ENCODE measurements around the gene AMDHD2. TPM values are rescaled to one million over a fixed set of nuclear protein-coding genes. Genes with fewer than 3 reads are reported as not detected.
A peak's percentile ranks its signal among the peaks of the same experiment; 100 is the strongest.

The AMDHD2 gene
- total and polyA plus RNA-seq, 2 of the 13 experiments (the other 11 are each of a cell fraction or from before 2014, with no cell fraction given): 33.5 to 39.1 TPM

DNA sequence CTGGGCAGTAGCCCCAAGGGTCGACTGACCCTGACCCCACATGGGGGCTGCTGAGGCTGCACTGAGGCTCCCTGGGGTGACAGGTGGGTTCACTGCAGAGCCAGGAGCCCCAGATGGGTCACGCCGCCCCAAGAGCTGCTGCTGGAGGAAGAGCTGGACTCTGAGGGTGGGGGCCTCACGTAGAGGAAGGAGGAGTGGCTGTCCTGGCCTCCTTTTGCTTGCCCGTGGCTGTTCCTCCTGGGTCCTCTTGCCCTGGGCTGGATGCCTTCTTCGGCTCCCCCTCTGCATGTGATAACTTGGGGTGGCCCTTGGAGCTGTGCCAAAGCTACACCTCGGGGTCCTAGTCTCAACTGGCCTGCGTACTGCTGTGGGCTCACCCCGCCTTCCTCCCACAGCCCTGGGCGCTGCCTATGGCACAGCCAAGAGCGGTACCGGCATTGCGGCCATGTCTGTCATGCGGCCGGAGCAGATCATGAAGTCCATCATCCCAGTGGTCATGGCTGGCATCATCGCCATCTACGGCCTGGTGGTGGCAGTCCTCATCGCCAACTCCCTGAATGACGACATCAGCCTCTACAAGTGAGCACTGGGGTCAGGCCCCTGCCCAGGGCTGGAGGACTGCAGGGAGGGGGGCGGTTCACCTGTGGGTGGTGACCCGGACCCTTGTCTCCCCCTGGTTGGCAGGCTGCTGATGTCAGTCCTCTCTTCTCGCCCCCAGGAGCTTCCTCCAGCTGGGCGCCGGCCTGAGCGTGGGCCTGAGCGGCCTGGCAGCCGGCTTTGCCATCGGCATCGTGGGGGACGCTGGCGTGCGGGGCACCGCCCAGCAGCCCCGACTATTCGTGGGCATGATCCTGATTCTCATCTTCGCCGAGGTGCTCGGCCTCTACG lies 1.1 kb upstream of the AMDHD2 start:
- Histone ChIP-seq H3K27me3 (ENCODE audit: control insufficient read depth in 1 of 2, insufficient read depth in 2 of 2, low read length in 2 of 2) (no peaks in the 10 kb centered on the region; a peak in 1 of 5 replicates), H3K4me2 (ENCODE audit: low read depth, low read length) (no peak overlapping the region), H2AFZ (ENCODE audit: low read length) (no peak overlapping the region), H3K4me1 (ENCODE audit: insufficient read depth, low read length) (peaks cover 79% of the 10 kb centered on the region), H3K4me3 (replicated peaks in 1 of 3; ENCODE audit: insufficient read depth in 1 of 3, low read depth in 2 of 3, low read length in 3 of 3) (no peak overlapping the region), H3K79me2 (ENCODE audit: insufficient read depth, low read length) (peaks cover 71% of the 10 kb centered on the region), H3K9me3 (ENCODE audit: low read length) (no peaks in the 10 kb centered on the region), H3K9ac (ENCODE audit: insufficient read depth, low read depth, low read length) (no peak overlapping the region), H3K36me3 (replicated peaks in 1 of 2; ENCODE audit: control insufficient read depth in 1 of 2, insufficient read depth in 2 of 2, low read length in 2 of 2) (peaks cover 4 to 21% of the 10 kb centered on the region in 2 experiments; a peak in 4 of 5 replicates), H4K20me1 (ENCODE audit: insufficient read depth, low read length) (peaks cover 52% of the 10 kb centered on the region), H3K27ac (ENCODE audit: extremely low read length, insufficient read depth, low read length) (no peak overlapping the region)
- ChIA-PET POLR2A (interaction anchor here (1.8 to 2.2 kb wide), 2 partner anchors 12 to 18 kb away, joined by 10 to 12 read pairs; partner anchors contain the start of genes CEMP1 and PDPK1), CTCF (ENCODE audit: low intra/inter-chr PET ratio, low total read pairs) (no interaction called here)
- intact Hi-C loops (cut with micrococcal nuclease; ENCODE audit: unreplicated experiment): no loop called here
- in situ Hi-C loops (cut with HindIII; ENCODE audit: extremely low pct_ligation_motif_present, low pct_unique_long_range_greater_than_20kb): no loop called here
- no TSS peak for BruUV-seq (replicated peaks)
- FAIRE-seq (no peak), ATAC-seq (no peak), DNase-seq (ENCODE audit: low spot score) (no peak)
- WGBS (ENCODE audit: low lambda C conversion rate): 95% methylated on average over 17 of the region's 39 CpGs
- no peak for TF ChIP-seq TCF12 (IDR thresholded peaks at IDR 0.05)
- no peak for TF ChIP-seq TCF12 (CRISPR knock-in tag; IDR thresholded peaks at IDR 0.05)
- no peak for TF ChIP-seq MAFG (CRISPR knock-in tag; IDR thresholded peaks at IDR 0.05)
- TF ChIP-seq, protein P1, sequence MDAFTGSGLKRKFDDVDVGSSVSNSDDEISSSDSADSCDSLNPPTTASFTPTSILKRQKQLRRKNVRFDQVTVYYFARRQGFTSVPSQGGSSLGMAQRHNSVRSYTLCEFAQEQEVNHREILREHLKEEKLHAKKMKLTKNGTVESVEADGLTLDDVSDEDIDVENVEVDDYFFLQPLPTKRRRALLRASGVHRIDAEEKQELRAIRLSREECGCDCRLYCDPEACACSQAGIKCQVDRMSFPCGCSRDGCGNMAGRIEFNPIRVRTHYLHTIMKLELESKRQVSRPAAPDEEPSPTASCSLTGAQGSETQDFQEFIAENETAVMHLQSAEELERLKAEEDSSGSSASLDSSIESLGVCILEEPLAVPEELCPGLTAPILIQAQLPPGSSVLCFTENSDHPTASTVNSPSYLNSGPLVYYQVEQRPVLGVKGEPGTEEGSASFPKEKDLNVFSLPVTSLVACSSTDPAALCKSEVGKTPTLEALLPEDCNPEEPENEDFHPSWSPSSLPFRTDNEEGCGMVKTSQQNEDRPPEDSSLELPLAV (CRISPR knock-in tag; conservative IDR thresholded peaks at IDR 0.05; ENCODE audit: low read depth): no peak
- TF ChIP-seq PRPF4 (IDR thresholded peaks at IDR 0.05; ENCODE audit: low read depth, low read length, poor library complexity, severe bottlenecking): peak; percentile 22
- no peak for TF ChIP-seq NAIF1 (CRISPR knock-in tag; IDR thresholded peaks at IDR 0.05; ENCODE audit: borderline replicate concordance)
- TF ChIP-seq ZNF235 (CRISPR knock-in tag; IDR thresholded peaks at IDR 0.05; ENCODE audit: borderline replicate concordance): no peak
- TF ChIP-seq, protein P2, sequence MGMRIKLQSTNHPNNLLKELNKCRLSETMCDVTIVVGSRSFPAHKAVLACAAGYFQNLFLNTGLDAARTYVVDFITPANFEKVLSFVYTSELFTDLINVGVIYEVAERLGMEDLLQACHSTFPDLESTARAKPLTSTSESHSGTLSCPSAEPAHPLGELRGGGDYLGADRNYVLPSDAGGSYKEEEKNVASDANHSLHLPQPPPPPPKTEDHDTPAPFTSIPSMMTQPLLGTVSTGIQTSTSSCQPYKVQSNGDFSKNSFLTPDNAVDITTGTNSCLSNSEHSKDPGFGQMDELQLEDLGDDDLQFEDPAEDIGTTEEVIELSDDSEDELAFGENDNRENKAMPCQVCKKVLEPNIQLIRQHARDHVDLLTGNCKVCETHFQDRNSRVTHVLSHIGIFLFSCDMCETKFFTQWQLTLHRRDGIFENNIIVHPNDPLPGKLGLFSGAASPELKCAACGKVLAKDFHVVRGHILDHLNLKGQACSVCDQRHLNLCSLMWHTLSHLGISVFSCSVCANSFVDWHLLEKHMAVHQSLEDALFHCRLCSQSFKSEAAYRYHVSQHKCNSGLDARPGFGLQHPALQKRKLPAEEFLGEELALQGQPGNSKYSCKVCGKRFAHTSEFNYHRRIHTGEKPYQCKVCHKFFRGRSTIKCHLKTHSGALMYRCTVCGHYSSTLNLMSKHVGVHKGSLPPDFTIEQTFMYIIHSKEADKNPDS (CRISPR knock-in tag; IDR thresholded peaks at IDR 0.05): no peak
- 0 out of 2 replicates have a peak, but pooled peaks have one; percentile 18 for TF ChIP-seq AKAP8 (CRISPR knock-in tag; IDR thresholded peaks at IDR 0.05)
- TF ChIP-seq ARNTL (CRISPR knock-in tag; IDR thresholded peaks at IDR 0.05): no peak
- TF ChIP-seq ZKSCAN5 (CRISPR knock-in tag; IDR thresholded peaks at IDR 0.05): no peak
- TF ChIP-seq, protein P3, sequence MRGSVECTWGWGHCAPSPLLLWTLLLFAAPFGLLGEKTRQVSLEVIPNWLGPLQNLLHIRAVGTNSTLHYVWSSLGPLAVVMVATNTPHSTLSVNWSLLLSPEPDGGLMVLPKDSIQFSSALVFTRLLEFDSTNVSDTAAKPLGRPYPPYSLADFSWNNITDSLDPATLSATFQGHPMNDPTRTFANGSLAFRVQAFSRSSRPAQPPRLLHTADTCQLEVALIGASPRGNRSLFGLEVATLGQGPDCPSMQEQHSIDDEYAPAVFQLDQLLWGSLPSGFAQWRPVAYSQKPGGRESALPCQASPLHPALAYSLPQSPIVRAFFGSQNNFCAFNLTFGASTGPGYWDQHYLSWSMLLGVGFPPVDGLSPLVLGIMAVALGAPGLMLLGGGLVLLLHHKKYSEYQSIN (CRISPR knock-in tag; IDR thresholded peaks at IDR 0.05; ENCODE audit: borderline replicate concordance): no peak
- TF ChIP-seq KLF16 (CRISPR knock-in tag; IDR thresholded peaks at IDR 0.05): no peak
- no peak for TF ChIP-seq THYN1 (CRISPR knock-in tag; IDR thresholded peaks at IDR 0.05; ENCODE audit: borderline replicate concordance, low read depth)
- TF ChIP-seq, protein P4, sequence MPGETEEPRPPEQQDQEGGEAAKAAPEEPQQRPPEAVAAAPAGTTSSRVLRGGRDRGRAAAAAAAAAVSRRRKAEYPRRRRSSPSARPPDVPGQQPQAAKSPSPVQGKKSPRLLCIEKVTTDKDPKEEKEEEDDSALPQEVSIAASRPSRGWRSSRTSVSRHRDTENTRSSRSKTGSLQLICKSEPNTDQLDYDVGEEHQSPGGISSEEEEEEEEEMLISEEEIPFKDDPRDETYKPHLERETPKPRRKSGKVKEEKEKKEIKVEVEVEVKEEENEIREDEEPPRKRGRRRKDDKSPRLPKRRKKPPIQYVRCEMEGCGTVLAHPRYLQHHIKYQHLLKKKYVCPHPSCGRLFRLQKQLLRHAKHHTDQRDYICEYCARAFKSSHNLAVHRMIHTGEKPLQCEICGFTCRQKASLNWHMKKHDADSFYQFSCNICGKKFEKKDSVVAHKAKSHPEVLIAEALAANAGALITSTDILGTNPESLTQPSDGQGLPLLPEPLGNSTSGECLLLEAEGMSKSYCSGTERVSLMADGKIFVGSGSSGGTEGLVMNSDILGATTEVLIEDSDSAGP (CRISPR knock-in tag; IDR thresholded peaks at IDR 0.05; ENCODE audit: borderline replicate concordance): peak; percentile 30; the same call in 1 of the 2 replicates
- TF ChIP-seq ZNF432 (CRISPR knock-in tag; IDR thresholded peaks at IDR 0.05; ENCODE audit: borderline replicate concordance): no peak
